DOHH2 (cell line): ENCODE data around the gene RBM28.

ENCODE experiments used
- H3F3A ChIP-seq: fragments of 200-600 bp; sonication (generic), shearing (Covaris generic); 2 replicates; pipeline ENCODE4 v1.6.0; 2016; ENCODE audit warnings: antibody characterized with exemption, mild to moderate bottlenecking; ENCODE audit not compliant: control insufficient read depth, insufficient read depth
- H3K27ac ChIP-seq: fragments of 200-600 bp; sonication (generic); 2 replicates; pipeline ENCODE4 v1.5.1; 2014; ENCODE audit warnings: low read depth, mild to moderate bottlenecking, low read length, moderate library complexity
- H3K27me3 ChIP-seq: fragments of 200-600 bp; sonication (generic); 2 replicates; pipeline ENCODE4 v1.6.1; 2014; ENCODE audit warnings: mild to moderate bottlenecking, low read length, mixed read lengths; ENCODE audit not compliant: control insufficient read depth
- H3K36me3 ChIP-seq: fragments of 200-600 bp; sonication (generic); 2 replicates; pipeline ENCODE4 v1.6.1; 2014; ENCODE audit warnings: mild to moderate bottlenecking, low read length, moderate library complexity, mixed read lengths; ENCODE audit not compliant: control insufficient read depth
- H3K4me1 ChIP-seq: fragments of 200-600 bp; sonication (generic); 2 replicates; pipeline ENCODE4 v1.6.1; 2014; ENCODE audit warnings: mild to moderate bottlenecking, low read length, mixed read lengths; ENCODE audit not compliant: control insufficient read depth
- H3K4me2 ChIP-seq: fragments of 200-600 bp; sonication (generic); 2 replicates; pipeline ENCODE4 v1.6.0; 2014; ENCODE audit warnings: mild to moderate bottlenecking, low read length, moderate library complexity
- H3K4me3 ChIP-seq: fragments of 200-600 bp; sonication (generic); 2 replicates; pipeline ENCODE4 v1.5.1; 2014; ENCODE audit warnings: mild to moderate bottlenecking, low read length, mixed read lengths
- H3K79me2 ChIP-seq: fragments of 200-600 bp; sonication (generic); 2 replicates; pipeline ENCODE4 v1.6.1; 2014; ENCODE audit warnings: mild to moderate bottlenecking, low read length, mixed read lengths; ENCODE audit not compliant: control insufficient read depth
- H3K9me2 ChIP-seq: fragments of 200-600 bp; sonication (generic); replicated peaks from 2 replicates; pipeline ENCODE4 v1.6.1; 2014; ENCODE audit warnings: mild to moderate bottlenecking, low read length, mixed read lengths; ENCODE audit not compliant: control insufficient read depth
- H3K9me3 ChIP-seq: fragments of 200-600 bp; sonication (generic); 2 replicates; pipeline ENCODE4 v1.6.1; 2014; ENCODE audit warnings: antibody characterized with exemption, low read length, mixed read lengths; ENCODE audit not compliant: control insufficient read depth, insufficient read depth
- H4K20me1 ChIP-seq: fragments of 200-600 bp; sonication (generic); 2 replicates; pipeline ENCODE4 v1.6.0; 2014; ENCODE audit warnings: low read depth, mild to moderate bottlenecking, antibody characterized with exemption, low read length, moderate library complexity; ENCODE audit not compliant: control insufficient read depth, insufficient read depth
- CTCF ChIP-seq: fragments of 200-600 bp; sonication (generic); IDR thresholded peaks from one replicate; pipeline ENCODE4 v1.5.1; 2014; ENCODE audit warnings: antibody characterized with exemption, mild to moderate bottlenecking, low read depth, low read length; ENCODE audit not compliant: poor library complexity, severe bottlenecking
- EZH2phosphoT487 ChIP-seq: fragments of 200-600 bp; sonication (generic); IDR thresholded peaks from 2 replicates; pipeline ENCODE4 v1.6.1; 2017; ENCODE audit warnings: borderline replicate concordance, mild to moderate bottlenecking, antibody characterized with exemption, low read length, moderate library complexity, mixed read lengths

The RBM28 gene

GRCh38 chr7:128384726-128385125 lies 41.0 kb upstream of the RBM28 start:
- no peak overlapping the region for H3K4me3 ChIP-seq
- H3K4me2 ChIP-seq = no peak overlapping the region
- H3K79me2 ChIP-seq = no peaks in the 10 kb centered on the region
- H3K4me1 ChIP-seq = peaks cover 8% of the 10 kb centered on the region
- H3K27ac ChIP-seq = no peak overlapping the region
- no peak for TF ChIP-seq CTCF
- TF ChIP-seq EZH2phosphoT487 = no peak
- H4K20me1 ChIP-seq = no peaks in the 10 kb centered on the region
- H3K36me3 ChIP-seq = no peaks in the 10 kb centered on the region
- H3K9me2 ChIP-seq = no peaks in the 10 kb centered on the region
- no peaks in the 10 kb centered on the region for H3F3A ChIP-seq
- no peaks in the 10 kb centered on the region for H3K9me3 ChIP-seq
- peaks cover 10% of the 10 kb centered on the region for H3K27me3 ChIP-seq

GRCh38 chr7:128383776-128384175 lies 40.1 kb upstream of the RBM28 start:
- Histone ChIP-seq H3K4me3 (no peak overlapping the region), H3K27me3 (peaks cover 9% of the 10 kb centered on the region), H3K4me1 (0 out of 2 replicates have a peak, but pooled peaks cover 5% of the 10 kb centered on the region), H3K79me2 (no peaks in the 10 kb centered on the region), H3K9me2 (no peaks in the 10 kb centered on the region), H3K4me2 (no peak overlapping the region), H3K36me3 (no peaks in the 10 kb centered on the region), H3F3A (no peaks in the 10 kb centered on the region), H3K27ac (no peak overlapping the region), H4K20me1 (no peaks in the 10 kb centered on the region), H3K9me3 (no peaks in the 10 kb centered on the region)
- TF ChIP-seq CTCF = no peak
- no peak for TF ChIP-seq EZH2phosphoT487

DNA sequence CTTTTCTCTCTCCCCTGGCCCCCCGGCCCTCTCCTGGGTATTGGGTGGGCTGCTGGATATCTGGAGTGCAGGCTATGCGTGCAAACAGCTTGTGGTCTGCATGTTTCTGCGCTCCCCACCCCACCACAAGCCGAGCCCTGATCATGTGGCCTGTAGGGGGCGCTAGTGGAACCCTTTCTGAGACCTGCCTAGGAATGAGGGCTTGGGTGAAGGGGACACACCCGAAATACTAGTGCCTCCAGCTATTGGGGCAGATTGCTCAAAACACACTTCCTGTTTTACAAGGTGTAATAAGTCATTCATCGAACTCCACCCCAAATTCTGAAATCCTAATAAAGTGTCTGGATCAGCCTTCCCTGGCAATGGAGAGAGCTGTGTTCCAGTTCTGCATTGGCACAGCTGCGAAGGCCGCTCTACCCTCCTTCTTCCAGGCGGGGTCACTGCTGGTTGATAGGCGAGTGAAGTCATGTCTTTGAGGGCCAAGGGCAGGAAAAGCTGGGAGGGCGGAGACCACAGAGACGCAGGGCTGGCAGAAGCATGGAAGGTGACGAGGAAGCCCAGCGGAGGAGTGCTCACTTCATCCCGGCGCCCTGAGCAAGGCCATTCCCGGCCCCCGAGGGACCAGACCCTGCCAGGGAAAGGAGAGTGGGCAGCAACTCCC lies 37.6 kb upstream of the RBM28 start:
- TF ChIP-seq EZH2phosphoT487 (no peak), CTCF (peak; percentile 100)
- Histone ChIP-seq H3F3A (no peaks in the 10 kb centered on the region), H3K79me2 (no peaks in the 10 kb centered on the region), H3K9me3 (no peaks in the 10 kb centered on the region), H3K9me2 (no peaks in the 10 kb centered on the region), H3K27me3 (peaks cover 10% of the 10 kb centered on the region), H3K4me3 (no peak overlapping the region), H4K20me1 (no peaks in the 10 kb centered on the region), H3K4me1 (0 out of 2 replicates have a peak, but pooled peaks cover 5% of the 10 kb centered on the region), H3K4me2 (no peak overlapping the region), H3K36me3 (no peaks in the 10 kb centered on the region), H3K27ac (no peak overlapping the region)
